Brain microvascular endothelial cell (primary cell): ENCODE results near the gene IL17B.

ENCODE experiments used
- DNase-seq: peaks from one replicate; pipeline ENCODE4 v3.0.0-alpha.2; 2020
- H3K27ac ChIP-seq: fragments of 250-450 bp; sonication (Bioruptor Pico); 2 replicates; pipeline ENCODE4 v1.5.1; 2020; ENCODE audit warnings: mild to moderate bottlenecking, moderate library complexity
- H3K27me3 ChIP-seq: fragments of 250-450 bp; sonication (Bioruptor Pico); replicated peaks from 2 replicates; pipeline ENCODE4 v1.5.1; 2020; ENCODE audit warnings: mild to moderate bottlenecking
- H3K36me3 ChIP-seq: fragments of 250-450 bp; sonication (Bioruptor Pico); replicated peaks from 2 replicates; pipeline ENCODE4 v1.5.1; 2020; ENCODE audit warnings: mild to moderate bottlenecking
- H3K4me3 ChIP-seq: 2 replicates; pipeline ENCODE4 v1.5.1; 2011; ENCODE audit warnings: low read depth, mild to moderate bottlenecking, control low read depth, low read length, moderate library complexity
- in situ Hi-C: cut with HindIII; loops from 2 replicates; pipeline ENCODE4 v1.10.0; 2017; ENCODE audit warnings: low sequenced_read_pairs, low pct_ligation_motif_present
- TF ChIP-seq, protein P1 (sequence below): IDR thresholded peaks from 2 replicates; pipeline ENCODE4 v1.5.1; 2011; ENCODE audit warnings: low read depth, mild to moderate bottlenecking, moderate library complexity, low read length, control low read depth, inconsistent platforms; ENCODE audit errors: missing control alignments

IL17B gene

DNA sequence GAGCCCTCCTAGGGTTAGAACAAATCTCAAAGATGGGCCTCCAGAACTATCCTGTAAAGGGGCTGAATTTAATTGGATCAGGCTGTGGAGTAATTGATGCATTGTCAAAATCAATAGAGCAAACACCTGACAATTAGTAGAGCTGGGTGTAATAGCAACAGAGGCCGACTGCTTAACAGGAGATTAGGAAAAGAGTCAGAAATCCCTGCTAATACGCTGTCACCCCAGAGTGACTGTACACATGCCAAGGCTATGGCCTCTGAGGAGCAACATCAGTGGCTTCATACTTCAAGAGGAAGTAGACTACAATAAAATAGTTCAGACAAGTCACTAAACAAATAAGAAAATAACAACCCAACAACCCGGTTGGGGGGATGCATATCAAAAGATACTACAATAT lies 52.5 kb downstream of the IL17B start:
- Histone ChIP-seq H3K27ac (no peak overlapping the region), H3K4me3 (no peak overlapping the region), H3K27me3 (no peaks in the 10 kb centered on the region), H3K36me3 (no peaks in the 10 kb centered on the region)
- TF ChIP-seq, protein P1, sequence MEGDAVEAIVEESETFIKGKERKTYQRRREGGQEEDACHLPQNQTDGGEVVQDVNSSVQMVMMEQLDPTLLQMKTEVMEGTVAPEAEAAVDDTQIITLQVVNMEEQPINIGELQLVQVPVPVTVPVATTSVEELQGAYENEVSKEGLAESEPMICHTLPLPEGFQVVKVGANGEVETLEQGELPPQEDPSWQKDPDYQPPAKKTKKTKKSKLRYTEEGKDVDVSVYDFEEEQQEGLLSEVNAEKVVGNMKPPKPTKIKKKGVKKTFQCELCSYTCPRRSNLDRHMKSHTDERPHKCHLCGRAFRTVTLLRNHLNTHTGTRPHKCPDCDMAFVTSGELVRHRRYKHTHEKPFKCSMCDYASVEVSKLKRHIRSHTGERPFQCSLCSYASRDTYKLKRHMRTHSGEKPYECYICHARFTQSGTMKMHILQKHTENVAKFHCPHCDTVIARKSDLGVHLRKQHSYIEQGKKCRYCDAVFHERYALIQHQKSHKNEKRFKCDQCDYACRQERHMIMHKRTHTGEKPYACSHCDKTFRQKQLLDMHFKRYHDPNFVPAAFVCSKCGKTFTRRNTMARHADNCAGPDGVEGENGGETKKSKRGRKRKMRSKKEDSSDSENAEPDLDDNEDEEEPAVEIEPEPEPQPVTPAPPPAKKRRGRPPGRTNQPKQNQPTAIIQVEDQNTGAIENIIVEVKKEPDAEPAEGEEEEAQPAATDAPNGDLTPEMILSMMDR, result no peak
- in situ Hi-C loops, result no loop called here
- DNase-seq, result no peak

DNA sequence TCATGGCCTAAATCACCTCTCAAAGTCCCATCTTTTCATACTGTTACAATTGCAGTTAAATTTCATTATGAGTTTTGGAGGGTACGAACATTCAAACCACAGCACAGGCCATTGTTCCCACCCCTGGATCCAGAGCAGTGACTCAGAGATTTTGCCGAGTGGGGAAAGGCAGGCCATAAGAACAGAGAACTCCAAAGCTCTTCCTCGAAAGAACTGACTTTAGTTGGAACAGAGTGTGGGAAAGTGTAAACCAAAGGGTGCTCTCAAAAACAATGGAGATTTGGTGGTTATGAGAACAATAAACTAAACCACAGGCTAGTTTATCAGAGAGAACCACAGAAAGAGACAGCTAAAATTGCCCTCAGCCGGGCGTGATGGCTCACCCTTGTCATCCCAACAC lies 53.2 kb downstream of the IL17B start:
- H3K36me3 ChIP-seq, result no peaks in the 10 kb centered on the region
- H3K4me3 ChIP-seq, result no peak overlapping the region
- TF ChIP-seq, protein P1, result no peak
- no peak for DNase-seq
- no peak overlapping the region for H3K27ac ChIP-seq
- H3K27me3 ChIP-seq, result no peaks in the 10 kb centered on the region
- in situ Hi-C loops, result no loop called here

GRCh38 chr5:149325166-149325735 lies 53.8 kb downstream of the IL17B start:
- TF ChIP-seq, protein P1, result no peak
- Histone ChIP-seq H3K27me3 (no peaks in the 10 kb centered on the region), H3K36me3 (no peaks in the 10 kb centered on the region), H3K27ac (no peak overlapping the region), H3K4me3 (no peak overlapping the region)
- in situ Hi-C loops, result no loop called here
- no peak for DNase-seq

DNA sequence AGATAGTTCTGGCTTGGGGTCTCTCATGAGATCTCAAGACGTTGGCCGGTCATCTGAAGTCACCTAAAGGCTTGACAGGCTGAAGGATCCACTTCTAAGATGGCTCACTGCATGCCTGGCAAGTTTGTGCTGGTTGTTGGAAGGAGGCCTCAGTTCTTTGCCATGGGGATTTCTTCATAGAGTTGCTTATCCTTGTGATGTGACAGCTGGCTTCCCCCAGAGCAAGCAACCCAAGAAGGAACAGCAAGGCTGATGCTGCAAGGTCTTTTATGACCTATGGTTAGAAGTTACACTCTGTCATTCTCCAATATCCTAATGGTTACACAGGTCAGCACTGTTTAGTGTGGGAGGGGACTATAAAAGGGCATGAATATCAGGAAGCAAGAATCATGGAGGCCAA lies 54.5 kb downstream of the IL17B start:
- Histone ChIP-seq H3K27me3 (no peaks in the 10 kb centered on the region), H3K36me3 (no peaks in the 10 kb centered on the region), H3K27ac (no peak overlapping the region), H3K4me3 (no peak overlapping the region)
- in situ Hi-C loops, result no loop called here
- TF ChIP-seq, protein P1, result no peak
- no peak for DNase-seq
